RWPE1 (cell line): ENCODE results near the gene XPNPEP3.
A peak's percentile ranks its signal among the peaks of the same experiment; 100 is the strongest.
"Not testable (repeated sequence)": the region's sequence is repeated elsewhere in the genome, so short reads cannot be mapped to it uniquely, and the experiment has no call there.

Experiments used
- CTCF ChIA-PET: fragments of 350-600 bp; sonication (Branson Sonifier 250); formaldehyde crosslinking; extraction: SDS; loops from one replicate; lab custom pipeline; 2021; lab: Yijun Ruan, JAX
- POLR2A ChIA-PET: fragments of 400-600 bp; formaldehyde crosslinking; extraction: SDS; loops from one replicate; lab custom pipeline; 2020; ENCODE audit warnings: antibody characterized with exemption; ENCODE audit not compliant: low non-redundant PET; lab: Yijun Ruan, JAX
- DNase-seq: peaks from one replicate; pipeline ENCODE4 v3.0.0; 2012; ENCODE audit warnings: low spot score
- H3K27ac ChIP-seq: fragments of 450-650 bp; 2 replicates; pipeline ENCODE4 v1.5.1; 2017
- CTCF ChIP-seq: fragments of 450-650 bp; conservative IDR thresholded peaks from 2 replicates; pipeline ENCODE4 v1.5.1; 2017; ENCODE audit warnings: low read depth, mild to moderate bottlenecking

XPNPEP3 gene

GRCh38 chr22:40834619-40835018, 22.3 kb upstream of the XPNPEP3 start:
- CTCF ChIA-PET = no interaction called here
- no peak overlapping the region for H3K27ac ChIP-seq
- POLR2A ChIA-PET = no interaction called here
- DNase-seq = no peak
- no peak for TF ChIP-seq CTCF

- no peak overlapping the region for H3K27ac ChIP-seq
- TF ChIP-seq CTCF = no peak
- no peak for DNase-seq
- POLR2A ChIA-PET = no interaction called here
- CTCF ChIA-PET = interaction anchor here (0.7 kb wide), 1 partner anchor 137 kb away, joined by 3 read pairs; no protein-coding TSS in a partner anchor
Measured at GRCh38 chr22:40838486-40838885, 18.5 kb upstream of the XPNPEP3 start.

GRCh38 chr22:40844951-40845350, 12.0 kb upstream of the XPNPEP3 start:
- POLR2A ChIA-PET = no interaction called here
- DNase-seq = no peak
- no peak overlapping the region for H3K27ac ChIP-seq

GRCh38 chr22:40845816-40846215, 11.1 kb upstream of the XPNPEP3 start:
- CTCF ChIA-PET = not testable (repeated sequence)

More at GRCh38 chr22:40844951-40845350, 12.0 kb upstream of the XPNPEP3 start:
- CTCF ChIA-PET = no interaction called here
- no peak for TF ChIP-seq CTCF

GRCh38 chr22:40853333-40853732, 3.6 kb upstream of the XPNPEP3 start:
- TF ChIP-seq CTCF = no peak
- POLR2A ChIA-PET = no interaction called here
- CTCF ChIA-PET = no interaction called here
- no peak for DNase-seq
- no peak overlapping the region for H3K27ac ChIP-seq

More at GRCh38 chr22:40845816-40846215, 11.1 kb upstream of the XPNPEP3 start:
- H3K27ac ChIP-seq, POLR2A ChIA-PET, DNase-seq: not testable (repeated sequence)

GRCh38 chr22:40853961-40854360, 3.0 kb upstream of the XPNPEP3 start:
- no peak for TF ChIP-seq CTCF
- no peak for DNase-seq
- ChIA-PET POLR2A (no interaction called here), CTCF (interaction anchor here (0.6 kb wide), 1 partner anchor 208 kb away, joined by 3 read pairs; no protein-coding TSS in a partner anchor)
- no peak overlapping the region for H3K27ac ChIP-seq

GRCh38 chr22:40855071-40855978, 1.6 kb upstream of the XPNPEP3 start:
- CTCF ChIA-PET = interaction anchor here (0.6 kb wide), 1 partner anchor 67 kb away, joined by 3 read pairs; no protein-coding TSS in a partner anchor
- H3K27ac ChIP-seq = peak overlapping the region; percentile 97
- POLR2A ChIA-PET = no interaction called here
- TF ChIP-seq CTCF = no peak
- DNase-seq = no peak
